NCI-H2196 (cell line): ENCODE measurements around the gene C20orf144.
A peak's percentile ranks its signal among the peaks of the same experiment; 100 is the strongest.

ENCODE experiments used
- DNase-seq: peaks from one replicate; lab custom pipeline; 2025; ENCODE audit not compliant: unreplicated experiment; lab: John Stamatoyannopoulos, UW

C20orf144 gene

GRCh38 chr20:33664085-33664761 is 2.1 kb downstream of the C20orf144 start:
- no peak for DNase-seq

- DNase-seq, result peak; percentile 24
Observed at GRCh38 chr20:33664762-33665144, 2.6 kb downstream of the C20orf144 start.

GRCh38 chr20:33666293-33667244 is 4.4 kb downstream of the C20orf144 start, which contains the start of gene ACTL10:
Gene ACTL10 (plus strand): TSS chr20:33666943. CDS start chr20:33667498, 555 bp downstream.
- peak; percentile 99 for DNase-seq

GRCh38 chr20:33667245-33667675 is 5.1 kb downstream of the C20orf144 start:
- peak; percentile 63 for DNase-seq

GRCh38 chr20:33667676-33668465 is 5.7 kb downstream of the C20orf144 start:
- peak; percentile 90 for DNase-seq

- DNase-seq, result no peak
Observed at GRCh38 chr20:33668466-33669155, 6.5 kb downstream of the C20orf144 start.

- no peak for DNase-seq
Observed at GRCh38 chr20:33669224-33669623, 7.1 kb downstream of the C20orf144 start.

- no peak for DNase-seq
Observed at GRCh38 chr20:33669873-33670640, 7.9 kb downstream of the C20orf144 start.

- DNase-seq, result no peak
Observed at GRCh38 chr20:33670715-33671499, 8.8 kb downstream of the C20orf144 start.

GRCh38 chr20:33671573-33672288 is 9.6 kb downstream of the C20orf144 start:
- no peak for DNase-seq

GRCh38 chr20:33672426-33673113 is 10.4 kb downstream of the C20orf144 start:
- no peak for DNase-seq

- DNase-seq, result no peak
Observed at GRCh38 chr20:33673114-33673409, 10.9 kb downstream of the C20orf144 start.

GRCh38 chr20:33673410-33674293 is 11.5 kb downstream of the C20orf144 start:
- DNase-seq, result no peak

- peak; percentile 83 for DNase-seq
Observed at GRCh38 chr20:33674294-33675135, 12.4 kb downstream of the C20orf144 start, which contains the start of gene NECAB3. Gene NECAB3 (minus strand): TSS chr20:33674428. CDS start chr20:33674352, 76 bp downstream.

- DNase-seq, result no peak
Observed at GRCh38 chr20:33675136-33675959, 13.2 kb downstream of the C20orf144 start.
